Effector memory CD8-positive, alpha-beta T cell (primary cell): ENCODE data around the gene KPNB1.

Experiments used
- ATAC-seq: fragments of 150-1000 bp; cut with Tn5 transposase; replicated peaks from 2 replicates; pipeline ENCODE4 v1.10.0; 2021; ENCODE audit warnings: mild to moderate bottlenecking, moderate library complexity
- DNase-seq, 3 experiments: peaks; one replicate each; pipeline ENCODE4 v3.0.0; 2021
- H3K27ac Mint-ChIP-seq, 2 donors: one replicate each; pipeline ENCODE4 v1.8.0; 2022; ENCODE audit warnings: mild to moderate bottlenecking in 2 of 2, mixed read lengths in 2 of 2, moderate library complexity in 2 of 2
- H3K27me3 Mint-ChIP-seq, 2 donors: one replicate each; pipeline ENCODE4 v1.8.0; 2022; ENCODE audit warnings: mixed read lengths in 2 of 2
- H3K36me3 Mint-ChIP-seq: one replicate; pipeline ENCODE4 v1.8.0; 2022; ENCODE audit warnings: mild to moderate bottlenecking, moderate library complexity, mixed read lengths; ENCODE audit not compliant: insufficient read depth
- H3K4me1 Mint-ChIP-seq, 2 donors: one replicate each; pipeline ENCODE4 v1.8.0; 2022; ENCODE audit warnings: low read depth in 2 of 2, mixed read lengths in 2 of 2
- H3K4me3 Mint-ChIP-seq, 2 donors: one replicate each; pipeline ENCODE4 v1.8.0; 2022; ENCODE audit warnings: mild to moderate bottlenecking in 2 of 2, mixed read lengths in 2 of 2, moderate library complexity in 2 of 2
- H3K9me3 Mint-ChIP-seq, 2 donors: one replicate each; pipeline ENCODE4 v1.8.0; 2022; ENCODE audit warnings: mixed read lengths in 2 of 2

KPNB1 gene

DNA sequence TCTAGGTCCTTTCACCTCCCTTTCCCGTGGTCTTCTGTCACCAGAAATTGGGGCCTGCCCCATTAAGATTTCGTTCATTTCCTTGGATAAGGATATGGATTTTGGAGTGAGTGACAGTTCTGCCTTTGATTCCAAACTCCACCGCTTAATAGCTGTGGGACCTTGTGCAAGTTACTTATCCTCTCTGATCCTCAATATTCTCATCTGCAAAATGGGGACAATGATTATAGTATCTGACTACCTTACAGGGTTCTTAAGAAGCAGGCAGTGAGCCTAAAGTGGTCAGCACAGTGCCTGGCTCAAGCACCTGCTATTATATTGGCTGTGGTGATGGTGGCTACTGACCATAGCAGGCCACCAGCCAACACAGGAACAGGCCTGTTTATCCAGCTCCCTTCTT, 59.9 kb downstream of the KPNB1 start:
- H3K36me3 Mint-ChIP-seq = peaks cover 41% of the 10 kb centered on the region
- H3K4me1 Mint-ChIP-seq = peaks cover 63 to 70% of the 10 kb centered on the region in 2 donors
- ATAC-seq (no peak), DNase-seq (no peak)
- H3K9me3 Mint-ChIP-seq = no peaks in the 10 kb centered on the region
- H3K27ac Mint-ChIP-seq = no peak overlapping the region
- H3K4me3 Mint-ChIP-seq = peak overlapping the region in 1 of 2 donors; percentile 8
- H3K27me3 Mint-ChIP-seq = no peaks in the 10 kb centered on the region

DNA sequence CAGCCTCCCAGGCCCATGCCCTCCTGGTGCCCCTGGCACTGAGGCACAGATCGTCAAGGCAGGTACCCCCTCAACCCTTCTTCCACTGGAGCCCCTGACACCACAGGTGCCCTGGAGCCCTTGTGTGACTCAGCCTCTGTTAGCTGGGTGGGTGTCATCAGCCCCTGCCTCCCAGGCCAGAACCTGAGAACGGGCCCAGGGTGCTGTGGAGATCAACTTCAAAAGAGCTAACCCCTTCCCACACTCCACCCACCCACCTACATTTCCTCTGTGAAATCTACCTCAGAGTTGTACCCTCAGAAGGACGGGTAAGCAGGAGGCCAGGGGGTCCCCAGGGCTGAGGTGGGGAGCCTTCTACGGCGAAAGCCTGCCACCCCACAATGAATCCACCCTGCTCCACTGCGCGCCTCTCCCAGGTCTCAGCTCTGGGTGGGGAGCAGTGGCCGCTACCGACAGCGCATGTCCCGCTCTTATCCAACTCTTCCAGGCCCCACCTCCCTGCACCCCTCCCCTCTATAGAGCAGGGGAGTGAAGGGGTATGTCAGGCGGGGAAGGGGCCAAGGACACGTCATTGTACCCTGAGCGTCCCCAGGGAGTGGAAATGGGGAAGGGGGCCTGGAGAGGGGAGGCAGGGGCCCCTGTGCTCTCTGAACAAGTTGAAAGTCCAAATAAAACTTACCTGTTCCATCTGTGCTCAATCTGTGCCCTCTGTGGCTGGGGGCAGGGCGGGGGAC, 61.8 kb downstream of the KPNB1 start:
- H3K27me3 Mint-ChIP-seq = no peaks in the 10 kb centered on the region
- no peaks in the 10 kb centered on the region for H3K9me3 Mint-ChIP-seq
- peak overlapping the region; percentile 82 to 83 for H3K27ac Mint-ChIP-seq
- peak overlapping the region; percentile 7 to 67 for H3K4me3 Mint-ChIP-seq
- DNase-seq = no peak
- ATAC-seq = no peak
- peaks cover 30% of the 10 kb centered on the region for H3K36me3 Mint-ChIP-seq
- peaks cover 61 to 70% of the 10 kb centered on the region in 2 donors for H3K4me1 Mint-ChIP-seq

DNA sequence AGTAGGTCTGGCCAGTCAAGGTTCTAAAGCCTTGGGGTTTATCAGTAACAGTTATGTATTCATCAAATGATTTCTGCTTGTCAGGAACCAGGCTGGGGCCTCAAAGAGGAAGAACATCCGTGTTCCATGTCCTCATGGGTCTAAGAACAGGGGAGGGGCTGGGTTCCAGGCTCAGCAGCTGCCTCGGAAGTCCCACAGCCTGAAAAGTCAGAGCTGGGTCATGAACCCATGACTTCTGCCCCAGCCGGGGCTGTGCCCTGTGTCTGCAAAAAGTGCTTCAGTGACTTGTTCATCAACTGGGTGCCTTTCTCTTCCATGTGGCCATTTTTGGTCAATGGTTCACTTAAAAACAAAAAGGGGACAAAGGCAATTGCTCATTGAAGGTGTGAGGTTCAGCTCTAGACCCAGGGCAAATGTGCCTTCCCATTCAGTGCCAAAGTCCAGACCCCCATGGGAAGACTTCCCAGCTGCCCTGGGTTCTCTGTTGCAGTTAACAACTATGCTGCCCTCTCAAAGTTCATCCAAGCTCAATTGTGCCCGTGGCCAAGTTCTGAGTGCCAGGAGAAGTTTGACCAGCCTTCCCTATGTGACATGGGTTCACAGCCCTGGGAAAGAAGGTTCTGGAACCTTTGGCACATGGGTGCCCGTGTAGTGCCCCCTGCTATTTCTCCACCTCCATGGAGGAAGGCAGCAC, 62.8 kb downstream of the KPNB1 start:
- Mint-ChIP-seq H3K27ac (peak overlapping the region; percentile 83 to 92), H3K27me3 (no peaks in the 10 kb centered on the region), H3K4me1 (peaks cover 61 to 70% of the 10 kb centered on the region in 2 donors), H3K4me3 (peak overlapping the region; percentile 67 to 77), H3K36me3 (peaks cover 22% of the 10 kb centered on the region), H3K9me3 (no peaks in the 10 kb centered on the region)
- ATAC-seq = no peak
- DNase-seq = no peak

GRCh38 chr17:47713980-47714700, 64.4 kb downstream of the KPNB1 start:
- H3K9me3 Mint-ChIP-seq = no peaks in the 10 kb centered on the region
- no peak for DNase-seq
- H3K27me3 Mint-ChIP-seq = no peaks in the 10 kb centered on the region
- peaks cover 22% of the 10 kb centered on the region for H3K36me3 Mint-ChIP-seq
- peak; percentile 50 for ATAC-seq
- peak overlapping the region; percentile 67 to 77 for H3K4me3 Mint-ChIP-seq
- H3K27ac Mint-ChIP-seq = peak overlapping the region; percentile 83 to 92
- peaks cover 77 to 82% of the 10 kb centered on the region in 2 donors for H3K4me1 Mint-ChIP-seq

GRCh38 chr17:47714773-47715396, 65.2 kb downstream of the KPNB1 start:
- H3K4me1 Mint-ChIP-seq = peaks cover 84 to 89% of the 10 kb centered on the region in 2 donors
- peaks cover 16% of the 10 kb centered on the region for H3K36me3 Mint-ChIP-seq
- peak in 1 of 3 experiments; percentile 52 for DNase-seq
- no peaks in the 10 kb centered on the region for H3K9me3 Mint-ChIP-seq
- peak; percentile 63 for ATAC-seq
- H3K27ac Mint-ChIP-seq = peak overlapping the region; percentile 83 to 92
- H3K4me3 Mint-ChIP-seq = peak overlapping the region; percentile 67 to 77
- H3K27me3 Mint-ChIP-seq = no peaks in the 10 kb centered on the region

DNA sequence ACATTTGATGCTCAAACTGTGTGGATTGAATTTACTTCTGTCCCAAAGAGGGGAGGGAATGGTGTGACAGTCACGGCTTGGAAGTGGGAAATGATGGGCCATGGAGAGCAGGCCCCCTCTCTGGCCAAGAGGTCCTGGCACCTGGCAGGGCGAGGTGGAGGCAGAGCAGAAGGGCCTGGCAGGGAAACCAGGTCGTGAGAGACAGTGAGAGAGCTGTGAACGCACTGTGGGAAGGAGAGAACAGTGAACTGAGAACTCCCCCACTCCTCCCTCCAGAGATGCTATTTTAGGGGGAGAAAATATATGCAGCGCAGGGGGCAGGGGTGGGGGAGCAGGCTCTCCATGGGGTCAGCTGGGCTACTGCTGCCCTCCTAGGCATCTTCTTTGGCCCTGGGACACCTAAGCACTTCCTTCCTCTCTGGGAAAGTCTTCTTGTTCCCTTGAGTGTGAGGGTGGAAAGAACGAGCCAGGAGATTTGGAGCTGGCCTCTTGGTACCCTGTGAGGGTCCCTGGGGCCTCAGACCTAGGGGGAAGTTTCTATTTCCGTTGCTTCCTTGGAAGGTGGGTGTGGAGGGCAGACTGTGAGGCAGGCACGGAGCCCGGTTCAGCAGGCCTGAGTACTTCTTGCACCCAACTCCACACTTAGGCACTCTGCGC, 66.1 kb downstream of the KPNB1 start:
- Mint-ChIP-seq H3K27me3 (no peaks in the 10 kb centered on the region), H3K4me3 (peak overlapping the region; percentile 67 to 77), H3K9me3 (no peaks in the 10 kb centered on the region), H3K36me3 (peaks cover 19% of the 10 kb centered on the region), H3K4me1 (peaks cover 89 to 92% of the 10 kb centered on the region in 2 donors), H3K27ac (peak overlapping the region; percentile 83 to 92)
- ATAC-seq = peak; percentile 29
- DNase-seq = no peak

- peaks cover 90 to 93% of the 10 kb centered on the region in 2 donors for H3K4me1 Mint-ChIP-seq
- peak overlapping the region; percentile 83 to 92 for H3K27ac Mint-ChIP-seq
- no peaks in the 10 kb centered on the region for H3K9me3 Mint-ChIP-seq
- H3K4me3 Mint-ChIP-seq = peak overlapping the region; percentile 67 to 78
- DNase-seq = no peak
- peaks cover 18% of the 10 kb centered on the region for H3K36me3 Mint-ChIP-seq
- H3K27me3 Mint-ChIP-seq = no peaks in the 10 kb centered on the region
- ATAC-seq = no peak
Observed at GRCh38 chr17:47716375-47716774, 66.7 kb downstream of the KPNB1 start.

GRCh38 chr17:47717261-47717697, 67.6 kb downstream of the KPNB1 start:
- Mint-ChIP-seq H3K36me3 (peaks cover 18% of the 10 kb centered on the region), H3K9me3 (no peaks in the 10 kb centered on the region), H3K27me3 (no peaks in the 10 kb centered on the region), H3K27ac (peak overlapping the region; percentile 75 to 79), H3K4me3 (peak overlapping the region; percentile 67 to 78), H3K4me1 (peaks cover 91 to 93% of the 10 kb centered on the region in 2 donors)
- peak; percentile 23 for ATAC-seq
- DNase-seq = no peak

GRCh38 chr17:47717979-47718621, 68.4 kb downstream of the KPNB1 start:
- peak overlapping the region; percentile 67 to 78 for H3K4me3 Mint-ChIP-seq
- peak overlapping the region; percentile 78 to 79 for H3K27ac Mint-ChIP-seq
- H3K4me1 Mint-ChIP-seq = peaks cover 87 to 89% of the 10 kb centered on the region in 2 donors
- no peak for DNase-seq
- no peaks in the 10 kb centered on the region for H3K9me3 Mint-ChIP-seq
- ATAC-seq = no peak
- peaks cover 14% of the 10 kb centered on the region for H3K36me3 Mint-ChIP-seq
- no peaks in the 10 kb centered on the region for H3K27me3 Mint-ChIP-seq

DNA sequence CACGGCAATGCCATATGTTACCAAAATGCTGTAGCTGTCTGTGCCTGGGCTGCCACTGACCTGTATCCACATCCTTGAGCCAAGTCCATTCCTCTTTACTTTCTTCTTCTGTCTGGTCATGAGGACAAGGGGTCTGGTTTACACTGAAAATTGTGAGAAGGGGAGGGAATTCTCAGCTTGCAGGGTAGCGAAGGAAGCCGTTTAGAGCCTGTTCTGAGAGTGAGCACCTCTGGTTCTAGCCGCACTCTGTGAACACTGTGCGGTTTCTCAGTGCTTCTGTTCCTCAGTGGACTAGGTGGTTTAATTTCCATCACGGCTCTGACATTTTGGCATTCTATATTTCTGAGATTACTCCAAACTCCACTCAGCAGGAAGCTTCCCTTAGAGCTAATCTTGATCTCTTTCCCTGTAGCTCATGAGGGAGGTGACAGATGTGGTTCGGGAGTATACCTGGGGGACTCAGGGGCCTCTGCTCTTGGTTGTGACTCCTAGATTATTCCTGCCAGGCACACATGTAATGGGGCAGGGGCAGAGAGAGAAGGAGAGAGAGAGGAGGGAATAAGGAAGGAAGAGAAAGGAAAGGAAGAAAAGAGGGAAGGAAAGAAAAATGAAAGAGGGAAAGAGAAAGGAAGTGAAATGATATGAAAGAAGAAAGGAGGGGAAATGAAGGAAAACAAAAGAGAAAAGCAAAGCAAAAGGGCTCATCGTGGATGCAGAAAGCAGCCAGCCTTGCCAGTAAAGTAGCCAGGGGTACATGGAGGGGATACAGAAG, 69.1 kb downstream of the KPNB1 start:
- DNase-seq (no peak), ATAC-seq (no peak)
- Mint-ChIP-seq H3K27me3 (no peaks in the 10 kb centered on the region), H3K4me1 (peaks cover 80 to 82% of the 10 kb centered on the region in 2 donors), H3K27ac (peak overlapping the region; percentile 78 to 79), H3K9me3 (no peaks in the 10 kb centered on the region), H3K4me3 (peak overlapping the region; percentile 67 to 78), H3K36me3 (peaks cover 14% of the 10 kb centered on the region)

- peaks cover 72 to 74% of the 10 kb centered on the region in 2 donors for H3K4me1 Mint-ChIP-seq
- H3K9me3 Mint-ChIP-seq = no peaks in the 10 kb centered on the region
- H3K27ac Mint-ChIP-seq = peak overlapping the region; percentile 78 to 79
- no peak for DNase-seq
- peaks cover 12% of the 10 kb centered on the region for H3K36me3 Mint-ChIP-seq
- H3K27me3 Mint-ChIP-seq = no peaks in the 10 kb centered on the region
- ATAC-seq = peak; percentile 12
- peak overlapping the region; percentile 67 to 78 for H3K4me3 Mint-ChIP-seq
Observed at GRCh38 chr17:47719411-47720152, 69.9 kb downstream of the KPNB1 start.
